Tibial artery (tissue), 4 donors: ENCODE data around the gene CTTNBP2.

Source experiments
- DNase-seq, 2 donors: peaks; one replicate each; pipeline ENCODE4 v3.0.0-alpha.2; 2019
- H3K27ac ChIP-seq, 2 donors: fragments of 200-600 bp; sonication (generic) in 1 of 2; 1 replicate in 1 of 2; 2 replicates in 1 of 2; pipeline ENCODE4 v1.5.1; 2018 to 2019; ENCODE audit warnings: mild to moderate bottlenecking in 1 of 2
- H3K27me3 ChIP-seq, 2 donors: fragments of 200-600 bp; sonication (generic) in 1 of 2; one replicate each; pipeline versions ENCODE4 v1.5.1 to v1.6.0; 2016 to 2019
- H3K36me3 ChIP-seq, 3 donors: fragments of 200-600 bp; sonication (generic) in 2 of 3; one replicate each; pipeline ENCODE4 v1.5.1; 2016 to 2019; ENCODE audit warnings: mild to moderate bottlenecking in 2 of 3
- H3K4me1 ChIP-seq, 4 donors: fragments of 200-600 bp; sonication (generic) in 2 of 4; 1 replicate in 3 of 4; 2 replicates in 1 of 4; pipeline ENCODE4 v1.5.1; 2016 to 2019
- H3K4me3 ChIP-seq, 2 donors: fragments of 200-600 bp; sonication (generic) in 1 of 2; 1 replicate in 1 of 2; 2 replicates in 1 of 2; pipeline ENCODE4 v1.5.1; 2018 to 2019; ENCODE audit warnings: mild to moderate bottlenecking in 2 of 2
- H3K9me3 ChIP-seq, 3 donors: fragments of 200-600 bp; sonication (generic) in 1 of 3; one replicate each; pipeline ENCODE4 v1.5.1; 2016 to 2019
- CTCF ChIP-seq, 2 experiments: fragments of 200-600 bp in 1 of 2; fragments of 450-650 bp in 1 of 2; IDR thresholded peaks; one replicate each; pipeline ENCODE4 v1.5.1; 2017 to 2019; ENCODE audit warnings: antibody characterized with exemption in 2 of 2, mild to moderate bottlenecking in 1 of 2, moderate library complexity in 1 of 2
- intact Hi-C: fragments of 100-400 bp; cut with DNase I; formaldehyde crosslinking; loops from one replicate; pipeline ENCODE4 v1.15.0; 2023; ENCODE audit warnings: low total_unique reads

CTTNBP2 gene

GRCh38 chr7:117782761-117783160 is 90.5 kb downstream of the CTTNBP2 start:
- no peak for TF ChIP-seq CTCF (IDR thresholded peaks at IDR 0.05)
- intact Hi-C loops: no loop called here
- Histone ChIP-seq H3K9me3 (no peaks in the 10 kb centered on the region), H3K27me3 (no peaks in the 10 kb centered on the region), H3K4me1 (peaks cover 0 to 35% (median 4%) of the 10 kb centered on the region in 4 donors), H3K27ac (no peak overlapping the region), H3K4me3 (no peak overlapping the region), H3K36me3 (no peaks in the 10 kb centered on the region)
- no peak for DNase-seq

GRCh38 chr7:117781707-117782106 is 91.5 kb downstream of the CTTNBP2 start:
- intact Hi-C loops: no loop called here
- Histone ChIP-seq H3K27ac (peak overlapping the region; percentile 60 to 68), H3K27me3 (no peaks in the 10 kb centered on the region), H3K9me3 (no peaks in the 10 kb centered on the region), H3K36me3 (no peaks in the 10 kb centered on the region), H3K4me1 (peaks cover 0 to 36% (median 4%) of the 10 kb centered on the region in 4 donors), H3K4me3 (no peak overlapping the region)
- TF ChIP-seq CTCF (IDR thresholded peaks at IDR 0.05): no peak
- DNase-seq: no peak

- DNase-seq: no peak
Observed at GRCh38 chr7:117780832-117781231, 92.4 kb downstream of the CTTNBP2 start.

GRCh38 chr7:117777335-117778142 is 95.7 kb downstream of the CTTNBP2 start:
- Histone ChIP-seq H3K27me3 (no peaks in the 10 kb centered on the region), H3K36me3 (no peaks in the 10 kb centered on the region), H3K27ac (peak overlapping the region in 1 of 2 donors; percentile 5), H3K9me3 (no peaks in the 10 kb centered on the region), H3K4me1 (peaks cover 0 to 54% (median 4%) of the 10 kb centered on the region in 4 donors), H3K4me3 (no peak overlapping the region)
- intact Hi-C loops: no loop called here
- TF ChIP-seq CTCF (IDR thresholded peaks at IDR 0.05): no peak
- no peak for DNase-seq

More at GRCh38 chr7:117780832-117781231, 92.4 kb downstream of the CTTNBP2 start:
- Histone ChIP-seq H3K36me3 (no peaks in the 10 kb centered on the region), H3K4me1 (peaks cover 0 to 44% (median 4%) of the 10 kb centered on the region in 4 donors), H3K4me3 (no peak overlapping the region), H3K27me3 (no peaks in the 10 kb centered on the region), H3K27ac (peak overlapping the region; percentile 60 to 68), H3K9me3 (no peaks in the 10 kb centered on the region)
- TF ChIP-seq CTCF (IDR thresholded peaks at IDR 0.05): no peak
- intact Hi-C loops: no loop called here

- H3K4me3 ChIP-seq: no peak overlapping the region
- peak overlapping the region in 1 of 2 donors; percentile 16 for H3K27ac ChIP-seq
- intact Hi-C loops: no loop called here
- H3K4me1 ChIP-seq: peaks cover 0 to 45% (median 3%) of the 10 kb centered on the region in 4 donors
- H3K9me3 ChIP-seq: no peaks in the 10 kb centered on the region
- no peaks in the 10 kb centered on the region for H3K36me3 ChIP-seq
- no peak for TF ChIP-seq CTCF (IDR thresholded peaks at IDR 0.05)
- DNase-seq: no peak
- no peaks in the 10 kb centered on the region for H3K27me3 ChIP-seq
Observed at GRCh38 chr7:117776224-117776623, 97.0 kb downstream of the CTTNBP2 start.
